Breast epithelium (tissue), 3 donors: ENCODE data around the gene UBA1.

Experiments
- POLR2AphosphoS5 ChIP-seq, 3 donors: sonication (generic); formaldehyde crosslinking; IDR thresholded peaks; one replicate each; pipeline ENCODE4 v1.6.1; 2017; ENCODE audit warnings: antibody characterized with exemption in 3 of 3
- TF ChIP-seq, protein P1 (sequence below), 3 donors: fragments of 450-650 bp; IDR thresholded peaks; one replicate each; pipeline ENCODE4 v1.5.1; 2016 to 2017; ENCODE audit warnings: antibody characterized with exemption in 3 of 3, mild to moderate bottlenecking in 3 of 3, moderate library complexity in 3 of 3

DNA sequence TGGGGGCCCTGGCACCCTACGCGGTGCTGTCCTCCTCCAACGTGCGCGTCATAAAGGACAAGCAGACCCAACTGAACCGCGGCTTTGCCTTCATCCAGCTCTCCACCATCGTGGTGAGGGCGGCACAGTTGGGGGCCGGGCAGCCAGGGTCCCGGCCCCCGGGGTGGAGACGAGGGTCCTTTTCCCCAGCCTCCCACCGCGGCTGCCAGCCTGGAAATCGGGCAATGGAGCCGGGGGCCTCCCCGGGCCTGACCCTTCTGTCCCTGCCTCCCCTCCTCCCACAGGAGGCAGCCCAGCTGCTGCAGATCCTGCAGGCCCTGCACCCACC lies 13.7 kb upstream of the UBA1 start:
- TF ChIP-seq, protein P1, sequence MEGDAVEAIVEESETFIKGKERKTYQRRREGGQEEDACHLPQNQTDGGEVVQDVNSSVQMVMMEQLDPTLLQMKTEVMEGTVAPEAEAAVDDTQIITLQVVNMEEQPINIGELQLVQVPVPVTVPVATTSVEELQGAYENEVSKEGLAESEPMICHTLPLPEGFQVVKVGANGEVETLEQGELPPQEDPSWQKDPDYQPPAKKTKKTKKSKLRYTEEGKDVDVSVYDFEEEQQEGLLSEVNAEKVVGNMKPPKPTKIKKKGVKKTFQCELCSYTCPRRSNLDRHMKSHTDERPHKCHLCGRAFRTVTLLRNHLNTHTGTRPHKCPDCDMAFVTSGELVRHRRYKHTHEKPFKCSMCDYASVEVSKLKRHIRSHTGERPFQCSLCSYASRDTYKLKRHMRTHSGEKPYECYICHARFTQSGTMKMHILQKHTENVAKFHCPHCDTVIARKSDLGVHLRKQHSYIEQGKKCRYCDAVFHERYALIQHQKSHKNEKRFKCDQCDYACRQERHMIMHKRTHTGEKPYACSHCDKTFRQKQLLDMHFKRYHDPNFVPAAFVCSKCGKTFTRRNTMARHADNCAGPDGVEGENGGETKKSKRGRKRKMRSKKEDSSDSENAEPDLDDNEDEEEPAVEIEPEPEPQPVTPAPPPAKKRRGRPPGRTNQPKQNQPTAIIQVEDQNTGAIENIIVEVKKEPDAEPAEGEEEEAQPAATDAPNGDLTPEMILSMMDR (IDR thresholded peaks at IDR 0.05): no peak
- TF ChIP-seq POLR2AphosphoS5 (IDR thresholded peaks at IDR 0.05): no peak
